LNCaP clone FGC (cell line): Measurements from ENCODE around the gene SARS2.

ENCODE experiments used
- DNase-seq: peaks from one replicate; pipeline ENCODE4 v3.0.0-alpha.2; 2011; ENCODE audit warnings: low read depth
- H3K4me3 ChIP-seq: 2 replicates; pipeline ENCODE4 v1.5.1; 2011; ENCODE audit warnings: mild to moderate bottlenecking, low read depth, low read length, control low read depth
- CTCF ChIP-seq: IDR thresholded peaks from 2 replicates; pipeline ENCODE4 v1.5.1; 2012; ENCODE audit warnings: mild to moderate bottlenecking; ENCODE audit not compliant: control insufficient read depth, insufficient read depth; ENCODE audit errors: extremely low read depth

The SARS2 gene

GRCh38 chr19:38921420-38922274 is 8.9 kb downstream of the SARS2 start:
- no peak overlapping the region for H3K4me3 ChIP-seq
- no peak for TF ChIP-seq CTCF
- no peak for DNase-seq

GRCh38 chr19:38920602-38921419 is 9.8 kb downstream of the SARS2 start:
- TF ChIP-seq CTCF, result no peak
- H3K4me3 ChIP-seq, result no peak overlapping the region
- no peak for DNase-seq

- TF ChIP-seq CTCF, result no peak
- no peak for DNase-seq
- H3K4me3 ChIP-seq, result no peak overlapping the region
These were observed 10.5 kb downstream of the SARS2 start for GRCh38 chr19:38919837-38920601.

GRCh38 chr19:38918526-38918925 is 12.0 kb downstream of the SARS2 start:
- DNase-seq, result no peak
- H3K4me3 ChIP-seq, result no peak overlapping the region
- TF ChIP-seq CTCF, result no peak

GRCh38 chr19:38917921-38918491 is 12.6 kb downstream of the SARS2 start:
- peak; percentile 4; the same call in 1 of the 2 replicates for TF ChIP-seq CTCF
- DNase-seq, result no peak
- no peak overlapping the region for H3K4me3 ChIP-seq

GRCh38 chr19:38917516-38917915 is 13.0 kb downstream of the SARS2 start:
- no peak for DNase-seq
- no peak overlapping the region for H3K4me3 ChIP-seq
- no peak for TF ChIP-seq CTCF
